ENCODE data around the gene TTC7B.

DNA sequence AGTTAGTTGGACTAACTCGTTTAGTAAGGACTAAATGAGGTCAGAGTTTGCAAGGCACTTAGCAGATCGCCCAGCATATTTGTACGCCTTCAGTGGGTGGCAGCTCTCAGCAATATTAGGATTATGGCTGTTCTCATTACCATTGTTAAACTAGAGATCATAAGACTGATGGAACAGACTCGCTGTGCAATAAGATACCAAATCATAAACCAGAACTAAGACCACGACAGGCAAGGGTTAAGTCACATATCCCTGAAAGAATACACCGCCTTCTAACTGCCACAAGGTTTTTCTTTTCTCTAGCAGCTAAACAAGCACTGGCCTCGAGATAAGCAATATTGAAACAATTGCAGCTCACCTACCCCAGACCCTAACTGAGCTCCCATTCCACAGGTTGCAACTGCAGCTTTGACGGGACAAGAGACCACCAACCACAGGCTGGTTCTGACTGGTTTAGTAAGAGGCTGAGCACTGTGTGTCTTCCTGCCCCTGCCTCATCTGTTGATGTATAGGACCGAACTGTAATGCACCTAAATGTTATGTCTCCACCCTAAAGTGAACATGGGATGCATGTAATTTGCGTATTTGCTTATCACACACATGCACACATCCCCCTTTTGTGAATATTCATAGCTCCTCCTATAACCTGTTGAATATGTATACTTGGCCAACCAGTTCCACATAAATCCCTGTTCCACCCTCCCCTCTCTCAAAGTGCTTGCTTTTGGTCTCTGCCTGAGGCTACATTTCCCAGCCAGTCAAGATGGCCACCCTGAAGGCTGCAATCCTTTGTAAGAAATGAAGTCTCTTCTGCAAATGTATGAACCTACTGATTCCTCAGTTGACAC lies 266.2 kb downstream of the TTC7B start:
- no peak for TF ChIP-seq ETS1 (CRISPR knock-in tag; IDR thresholded peaks at IDR 0.05)
- TF ChIP-seq RAD21 (CRISPR knock-in tag; IDR thresholded peaks at IDR 0.05): no peak
- TF ChIP-seq CBFB (CRISPR knock-in tag; IDR thresholded peaks at IDR 0.05): no peak
- TF ChIP-seq ZNF446 (CRISPR knock-in tag; IDR thresholded peaks at IDR 0.05): no peak
- TF ChIP-seq EZH2 (conservative IDR thresholded peaks at IDR 0.05; ENCODE audit: low read depth, low read length): no peak
- TF ChIP-seq ASH2L (IDR thresholded peaks at IDR 0.05; ENCODE audit: insufficient read length, low read depth, low read length): no peak
- no peak for TF ChIP-seq CTCF (CRISPR knock-in tag; IDR thresholded peaks at IDR 0.05)
- TF ChIP-seq CEBPB (IDR thresholded peaks at IDR 0.05; ENCODE audit: borderline replicate concordance, low read depth, low read length): no peak
- TF ChIP-seq, protein P1, sequence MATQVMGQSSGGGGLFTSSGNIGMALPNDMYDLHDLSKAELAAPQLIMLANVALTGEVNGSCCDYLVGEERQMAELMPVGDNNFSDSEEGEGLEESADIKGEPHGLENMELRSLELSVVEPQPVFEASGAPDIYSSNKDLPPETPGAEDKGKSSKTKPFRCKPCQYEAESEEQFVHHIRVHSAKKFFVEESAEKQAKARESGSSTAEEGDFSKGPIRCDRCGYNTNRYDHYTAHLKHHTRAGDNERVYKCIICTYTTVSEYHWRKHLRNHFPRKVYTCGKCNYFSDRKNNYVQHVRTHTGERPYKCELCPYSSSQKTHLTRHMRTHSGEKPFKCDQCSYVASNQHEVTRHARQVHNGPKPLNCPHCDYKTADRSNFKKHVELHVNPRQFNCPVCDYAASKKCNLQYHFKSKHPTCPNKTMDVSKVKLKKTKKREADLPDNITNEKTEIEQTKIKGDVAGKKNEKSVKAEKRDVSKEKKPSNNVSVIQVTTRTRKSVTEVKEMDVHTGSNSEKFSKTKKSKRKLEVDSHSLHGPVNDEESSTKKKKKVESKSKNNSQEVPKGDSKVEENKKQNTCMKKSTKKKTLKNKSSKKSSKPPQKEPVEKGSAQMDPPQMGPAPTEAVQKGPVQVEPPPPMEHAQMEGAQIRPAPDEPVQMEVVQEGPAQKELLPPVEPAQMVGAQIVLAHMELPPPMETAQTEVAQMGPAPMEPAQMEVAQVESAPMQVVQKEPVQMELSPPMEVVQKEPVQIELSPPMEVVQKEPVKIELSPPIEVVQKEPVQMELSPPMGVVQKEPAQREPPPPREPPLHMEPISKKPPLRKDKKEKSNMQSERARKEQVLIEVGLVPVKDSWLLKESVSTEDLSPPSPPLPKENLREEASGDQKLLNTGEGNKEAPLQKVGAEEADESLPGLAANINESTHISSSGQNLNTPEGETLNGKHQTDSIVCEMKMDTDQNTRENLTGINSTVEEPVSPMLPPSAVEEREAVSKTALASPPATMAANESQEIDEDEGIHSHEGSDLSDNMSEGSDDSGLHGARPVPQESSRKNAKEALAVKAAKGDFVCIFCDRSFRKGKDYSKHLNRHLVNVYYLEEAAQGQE (IDR thresholded peaks at IDR 0.05; ENCODE audit: borderline replicate concordance in 1 of 2, low read depth in 1 of 2, low read length in 2 of 2): no peak
- TF ChIP-seq SIN3A (IDR thresholded peaks at IDR 0.05; ENCODE audit: borderline replicate concordance, low read depth, low read length): no peak
